GDM1 (cell line): ENCODE measurements around the gene ENOX1.

Experiments
- DNase-seq: peaks from one replicate; lab custom pipeline; 2025; lab: John Stamatoyannopoulos, UW

Gene ENOX1

DNA sequence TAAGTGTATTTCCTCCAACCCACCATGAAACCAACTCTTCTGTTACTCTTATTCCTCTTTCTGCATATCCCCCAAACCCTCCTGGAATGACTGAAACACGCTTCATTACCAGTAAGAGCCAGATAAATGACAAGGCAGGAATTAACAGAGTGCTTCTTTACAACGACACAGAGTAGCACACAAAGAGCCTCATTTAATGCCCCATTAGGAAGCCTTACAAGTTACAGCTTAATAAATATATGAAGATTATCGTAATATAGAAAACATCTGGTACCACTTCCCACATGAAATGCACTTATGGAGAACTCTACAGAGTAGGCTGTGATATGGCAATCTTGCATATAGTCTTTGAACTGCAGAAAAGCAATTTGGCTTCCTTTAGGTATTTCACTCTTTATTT is 116.8 kb downstream of the ENOX1 start:
- DNase-seq: no peak

GRCh38 chr13:43669101-43669500 is 117.7 kb downstream of the ENOX1 start:
- no peak for DNase-seq

DNA sequence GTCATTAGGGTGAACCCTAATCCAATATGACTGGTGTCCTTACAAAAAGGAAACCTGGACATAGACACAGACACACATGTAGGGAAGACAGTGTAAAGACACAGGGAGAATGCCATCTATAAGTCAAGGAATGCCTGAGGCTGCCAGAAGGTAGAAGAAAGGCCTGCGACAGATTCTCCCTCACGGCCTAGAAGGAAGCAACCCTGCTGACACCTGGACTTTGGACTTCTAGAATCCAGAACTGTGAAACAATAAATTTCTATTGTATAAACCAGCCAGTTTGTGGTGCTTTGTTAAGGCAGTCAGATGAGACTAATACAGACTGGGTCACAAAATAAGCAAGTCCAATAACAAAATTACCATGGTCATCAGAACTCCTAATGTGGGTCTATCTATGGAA is 120.4 kb downstream of the ENOX1 start:
- no peak for DNase-seq

- DNase-seq: no peak
Measured at GRCh38 chr13:43665388-43665787, 121.4 kb downstream of the ENOX1 start.

- DNase-seq: no peak
Measured at GRCh38 chr13:43664700-43665191, 122.0 kb downstream of the ENOX1 start.

DNA sequence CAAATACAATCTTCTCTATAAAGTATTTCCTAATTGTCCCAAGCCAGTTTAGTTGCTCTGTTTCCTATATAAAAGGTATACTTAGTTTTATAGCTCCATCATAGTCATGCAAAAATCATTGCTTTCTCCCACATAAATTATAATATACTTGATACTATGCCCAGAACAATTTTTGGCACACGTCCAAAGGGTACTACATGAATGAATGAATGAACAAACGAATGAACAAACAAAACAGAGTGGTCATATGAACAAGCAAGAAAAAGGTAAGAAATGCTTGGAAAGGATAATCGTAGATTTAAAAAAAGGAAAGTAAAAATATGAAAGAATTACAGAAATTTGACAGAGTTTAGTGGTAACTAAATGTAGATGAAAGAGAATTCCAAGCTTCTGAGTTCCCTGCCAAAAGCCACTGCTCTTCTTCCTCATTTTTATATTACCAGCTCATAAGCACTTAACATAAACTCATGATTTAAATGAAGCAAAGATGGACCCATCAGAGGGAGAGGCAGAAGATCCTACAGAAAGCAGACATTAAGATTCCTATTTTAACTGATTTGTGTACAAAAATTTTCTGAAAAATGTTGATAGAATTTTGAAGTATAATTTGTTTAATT is 123.2 kb downstream of the ENOX1 start:
- DNase-seq: no peak

- no peak for DNase-seq
Measured at GRCh38 chr13:43662976-43663375, 123.8 kb downstream of the ENOX1 start.

DNA sequence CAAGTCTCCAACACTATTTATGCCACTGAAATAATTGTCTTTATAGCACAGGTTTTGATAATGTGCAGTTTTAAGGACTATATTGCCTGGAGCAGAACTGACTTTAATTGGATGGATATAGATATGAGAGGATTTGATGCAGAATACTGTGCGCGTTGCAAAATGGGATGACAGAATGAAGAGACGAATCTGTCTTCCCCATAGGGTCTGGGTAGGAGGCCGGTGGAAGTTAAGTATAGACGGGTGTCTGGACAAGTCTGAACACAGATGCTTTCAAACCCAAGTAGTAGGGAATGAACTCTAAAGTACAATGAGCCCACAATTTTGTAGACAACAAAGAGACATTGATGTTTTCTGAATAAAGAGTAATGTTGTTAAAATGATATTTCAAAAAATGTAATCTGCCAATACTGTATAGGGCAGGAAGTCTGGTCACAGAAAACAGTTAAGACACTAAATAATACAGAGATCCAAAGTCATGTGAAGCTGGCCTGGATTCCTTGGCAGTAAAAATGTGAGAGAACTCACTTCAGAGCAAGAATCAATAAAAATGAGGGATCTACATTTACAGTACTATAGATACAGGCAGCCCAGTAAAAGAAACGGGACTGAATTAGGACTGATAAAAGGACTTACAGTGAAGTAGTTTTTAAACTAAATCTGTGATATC is 125.5 kb downstream of the ENOX1 start:
- no peak for DNase-seq

DNA sequence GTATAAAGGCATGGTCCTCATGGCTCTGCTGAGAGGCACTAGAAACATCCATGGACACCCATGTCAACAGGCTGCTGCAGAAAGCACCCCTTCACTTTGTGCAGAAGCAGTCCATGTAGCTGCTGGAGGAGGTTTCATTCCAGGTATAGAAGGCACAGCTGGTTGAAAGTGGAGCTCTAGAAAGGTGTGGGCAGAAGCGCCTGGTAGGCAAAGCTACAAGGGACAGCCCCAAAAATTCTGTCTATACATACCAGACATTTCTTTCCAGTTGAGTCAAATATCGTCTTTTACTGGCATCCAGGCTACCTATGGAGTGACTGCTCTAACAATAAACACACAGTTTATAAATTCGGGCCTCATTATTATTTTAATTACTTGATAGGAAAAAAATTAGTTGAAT is 129.3 kb downstream of the ENOX1 start:
- DNase-seq: no peak

DNA sequence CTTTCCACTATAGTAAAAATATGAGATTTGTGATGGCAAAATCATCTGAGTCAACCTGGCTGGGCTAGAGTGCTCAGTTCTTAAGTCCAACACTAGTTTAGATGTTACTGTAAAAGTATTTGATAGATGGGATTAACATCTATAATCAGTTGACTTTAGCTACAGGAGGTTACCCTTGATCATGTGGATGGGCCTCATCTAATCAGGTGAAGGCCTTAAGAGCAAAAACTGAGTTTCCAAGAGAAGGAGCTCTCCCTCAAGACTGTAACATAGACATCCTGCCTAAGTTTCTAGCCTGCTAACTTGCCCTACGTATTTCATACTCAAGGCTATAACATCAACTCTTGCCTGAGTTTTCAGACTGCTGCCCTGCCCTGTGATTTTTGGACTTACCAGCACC is 132.8 kb downstream of the ENOX1 start:
- no peak for DNase-seq

DNA sequence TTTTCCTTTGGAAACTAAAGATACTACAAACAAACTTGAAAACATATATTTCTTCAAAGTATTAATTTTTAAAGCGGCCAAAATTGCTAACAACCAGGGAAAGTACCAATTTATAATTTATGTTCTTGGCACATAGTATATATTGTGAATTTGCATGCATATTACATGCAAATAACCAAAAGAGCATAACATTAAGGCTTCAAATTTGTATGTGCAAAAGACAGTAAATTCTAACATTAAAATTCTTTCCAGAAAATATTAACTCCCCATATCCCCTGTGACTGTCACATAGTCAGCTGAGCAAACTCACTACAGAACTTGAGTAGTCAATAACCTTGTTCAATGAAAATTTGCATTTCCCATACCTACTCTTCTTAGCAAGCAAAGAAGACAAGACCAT is 133.4 kb downstream of the ENOX1 start:
- DNase-seq: no peak

DNA sequence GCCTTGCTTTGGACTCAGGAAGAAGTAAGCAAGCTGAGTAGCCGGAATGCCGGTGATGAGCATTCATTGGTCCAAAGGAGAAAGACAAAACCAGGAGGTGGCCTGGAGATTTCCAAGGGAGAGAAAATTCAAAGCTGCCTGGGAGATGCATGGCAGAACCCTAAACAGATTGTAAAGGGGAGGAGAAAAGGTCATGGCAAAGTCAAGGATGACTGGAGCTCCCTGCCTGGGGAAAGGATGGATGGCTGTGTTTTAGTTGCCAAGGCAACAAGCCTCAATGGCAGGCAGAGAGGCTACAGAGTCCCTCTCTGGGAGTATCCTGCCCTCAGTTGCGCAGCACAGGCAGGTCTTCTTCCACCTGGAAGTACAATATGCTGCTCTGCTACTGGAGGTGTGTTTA is 134.0 kb downstream of the ENOX1 start:
- no peak for DNase-seq

DNA sequence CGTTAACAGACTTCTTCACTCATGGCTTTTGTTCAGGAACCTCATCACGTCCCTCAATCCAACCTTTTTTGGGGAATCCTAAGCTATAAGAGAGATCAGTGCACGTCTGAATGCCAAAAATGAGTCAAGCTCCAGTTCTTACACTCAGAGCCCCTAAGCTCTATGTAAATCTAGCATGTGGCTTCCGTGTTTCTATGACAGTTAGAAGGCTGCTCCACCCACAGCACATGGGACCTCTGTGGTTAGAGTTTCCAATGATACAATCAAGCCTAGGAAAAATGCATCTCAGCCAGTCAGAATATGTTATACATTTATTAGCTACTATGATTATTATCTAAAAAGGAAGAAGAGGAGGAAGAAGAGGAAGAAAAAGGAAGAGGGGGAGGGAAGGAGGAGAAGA is 135.9 kb downstream of the ENOX1 start:
- DNase-seq: no peak

GRCh38 chr13:43648733-43649132 is 138.0 kb downstream of the ENOX1 start:
- no peak for DNase-seq

DNA sequence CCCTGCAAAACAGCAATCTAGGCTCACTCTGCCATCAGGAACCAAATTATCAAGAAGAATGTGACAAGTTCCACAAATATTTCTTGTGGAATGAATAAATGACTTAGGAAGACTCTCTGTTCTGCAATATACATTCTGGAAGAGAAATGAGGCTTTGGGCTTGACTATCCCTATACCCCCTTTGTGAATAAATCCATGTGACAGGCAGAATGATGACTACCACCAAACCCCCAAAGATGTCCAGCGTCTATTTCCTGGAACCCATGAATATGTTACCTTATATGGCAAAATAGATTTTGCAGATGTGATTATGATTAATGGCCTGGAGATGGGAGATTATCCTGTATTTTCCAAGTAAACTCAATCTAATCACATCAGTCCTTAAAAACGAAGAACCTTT is 139.3 kb downstream of the ENOX1 start:
- no peak for DNase-seq

DNA sequence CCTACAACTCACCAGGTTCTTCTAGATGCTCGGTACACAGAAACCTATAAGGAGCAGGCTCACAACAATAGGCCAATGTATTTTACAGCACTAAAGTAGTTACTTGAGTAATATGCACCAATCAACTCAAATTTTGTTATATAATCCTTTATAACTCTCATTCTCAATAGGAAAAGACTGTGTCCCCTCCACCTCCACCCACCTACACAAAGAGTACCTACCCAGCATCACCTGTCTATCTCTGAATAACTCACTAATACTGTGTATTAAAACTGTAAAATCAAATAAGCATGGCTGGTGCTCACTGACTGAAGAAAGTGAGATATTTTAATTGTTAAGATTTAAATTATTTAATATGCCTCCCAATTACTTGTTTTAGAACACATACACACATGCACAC is 146.3 kb downstream of the ENOX1 start:
- DNase-seq: no peak

- DNase-seq: no peak
Measured at GRCh38 chr13:43631106-43631505, 155.7 kb downstream of the ENOX1 start.

DNA sequence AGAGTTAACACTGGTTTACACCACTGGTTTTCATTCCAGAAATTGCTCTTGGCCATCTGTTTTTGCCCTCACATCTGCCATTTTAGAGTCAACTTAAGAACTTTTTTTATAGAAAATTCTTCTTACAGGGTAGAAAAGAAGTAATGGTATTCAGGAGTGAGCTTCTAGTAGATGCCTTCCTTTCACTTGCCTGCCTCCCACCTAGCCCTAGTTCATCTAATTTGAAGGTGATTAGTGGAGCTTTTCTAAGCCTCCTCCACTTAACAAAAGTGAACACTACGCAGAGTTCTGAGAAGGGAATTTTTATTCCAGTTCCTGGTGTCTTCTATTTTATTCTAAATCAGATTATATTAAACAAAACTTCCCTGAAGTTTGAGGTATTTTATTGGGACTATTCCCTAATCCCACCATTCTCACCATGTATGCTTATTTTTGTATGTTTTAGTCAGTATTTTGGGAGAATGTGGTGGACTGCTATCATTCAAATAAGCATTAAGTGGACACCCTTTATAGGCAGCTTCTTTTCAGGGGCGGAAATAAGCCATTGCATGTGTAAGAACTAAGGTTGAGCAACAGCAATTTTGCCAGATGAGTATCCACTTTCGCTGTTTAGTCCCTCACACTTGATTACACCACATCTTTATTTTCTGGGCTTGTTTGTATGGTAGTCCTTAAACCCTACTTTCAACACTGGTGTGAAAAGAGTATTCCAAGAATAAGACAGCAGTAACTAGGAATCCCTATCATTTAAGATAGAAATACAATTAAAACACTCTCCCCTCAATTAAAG is 156.9 kb downstream of the ENOX1 start:
- DNase-seq: no peak

GRCh38 chr13:43626994-43627393 is 159.8 kb downstream of the ENOX1 start:
- no peak for DNase-seq

DNA sequence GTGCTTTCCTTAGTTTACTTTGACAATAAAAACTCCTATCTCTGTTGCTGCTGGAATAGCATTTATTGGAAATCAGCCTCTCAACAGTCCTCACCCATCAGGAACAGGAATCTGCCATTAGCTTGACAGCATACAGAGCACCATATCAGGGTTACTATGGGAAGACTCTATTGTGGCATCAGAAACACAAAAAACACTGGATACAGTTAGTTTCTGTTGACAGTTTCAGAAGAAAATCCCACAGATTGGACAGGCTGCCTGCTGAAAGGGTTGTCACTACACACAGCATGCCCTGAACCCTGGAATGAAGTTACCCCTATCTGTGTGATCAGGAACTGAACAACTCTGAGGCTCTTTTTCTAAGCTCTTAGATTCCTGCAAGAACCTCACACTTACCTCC is 172.7 kb downstream of the ENOX1 start:
- no peak for DNase-seq

- DNase-seq: no peak
Measured at GRCh38 chr13:43611281-43612273, 175.2 kb downstream of the ENOX1 start.
